ENCODE data around the gene GRM7. TPM values are rescaled to one million over a fixed set of nuclear protein-coding genes. Genes with fewer than 3 reads are reported as not detected.
A peak's percentile ranks its signal among the peaks of the same experiment; 100 is the strongest.

Gene GRM7
- total RNA-seq, 6 donors from 2014 or later = 0.46 to 8.6 TPM; not detected in 4

GRCh38 chr3:7285505-7285904 is 424.6 kb downstream of the GRM7 start:
- no peaks in the 10 kb centered on the region for H3K9me3 ChIP-seq
- peak in 1 of 2 donors; percentile 35 for ATAC-seq (ENCODE audit: low FRiP score in 2 of 2)
- no peak for DNase-seq
- H3K27ac ChIP-seq = no peak overlapping the region
- H3K36me3 ChIP-seq = no peaks in the 10 kb centered on the region
- no peaks in the 10 kb centered on the region for H3K27me3 ChIP-seq
- WGBS, 2 donors = 45 to 51% methylated on average over 3 of the region's 3 CpGs
- H3K4me1 ChIP-seq = no peaks in the 10 kb centered on the region
- H3K4me3 ChIP-seq = no peak overlapping the region
- TF ChIP-seq CTCF (IDR thresholded peaks at IDR 0.05) = peak in 4 of 6 experiments; percentile 10 to 42 (median 28)
- no peak for TF ChIP-seq POLR2A (IDR thresholded peaks at IDR 0.05)
- TF ChIP-seq POLR2AphosphoS5 (IDR thresholded peaks at IDR 0.05) = no peak
- TF ChIP-seq EP300 (IDR thresholded peaks at IDR 0.05) = no peak

GRCh38 chr3:7288133-7288532 is 427.2 kb downstream of the GRM7 start:
- Histone ChIP-seq H3K36me3 (no peaks in the 10 kb centered on the region), H3K4me1 (peaks cover 0 to 8% (median 2%) of the 10 kb centered on the region in 4 donors), H3K4me3 (no peak overlapping the region), H3K27ac (no peak overlapping the region), H3K27me3 (no peaks in the 10 kb centered on the region), H3K9me3 (no peaks in the 10 kb centered on the region)
- WGBS, 2 donors = 74 to 88% methylated on average over 3 of the region's 3 CpGs
- ATAC-seq (ENCODE audit: low FRiP score in 2 of 2) = no peak
- TF ChIP-seq POLR2AphosphoS5 (IDR thresholded peaks at IDR 0.05) (no peak), POLR2A (IDR thresholded peaks at IDR 0.05) (no peak), CTCF (IDR thresholded peaks at IDR 0.05) (no peak), EP300 (IDR thresholded peaks at IDR 0.05) (no peak)
- no peak for DNase-seq

DNA sequence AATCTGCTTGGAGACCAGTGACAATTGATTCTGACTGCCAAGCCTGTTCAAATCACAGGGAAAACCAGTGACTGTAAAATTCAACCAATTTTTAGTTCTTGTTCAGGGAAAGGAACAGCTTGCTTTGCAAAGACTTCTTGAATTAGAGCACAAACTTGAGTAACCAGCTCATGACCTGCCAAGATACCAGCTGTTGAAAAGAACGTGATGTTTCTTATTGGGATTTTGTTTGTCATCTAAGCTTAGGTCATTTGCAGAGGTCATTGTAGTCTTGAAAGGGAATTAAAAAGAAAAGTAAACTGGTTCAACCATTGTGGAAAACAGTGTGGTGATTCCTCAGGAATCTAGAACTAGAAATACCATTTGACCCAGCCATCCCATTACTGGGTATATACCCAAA is 428.2 kb downstream of the GRM7 start:
- Histone ChIP-seq H3K9me3 (no peaks in the 10 kb centered on the region), H3K4me1 (peaks cover 0 to 8% (median 2%) of the 10 kb centered on the region in 4 donors), H3K27me3 (no peaks in the 10 kb centered on the region), H3K4me3 (no peak overlapping the region), H3K36me3 (no peaks in the 10 kb centered on the region), H3K27ac (no peak overlapping the region)
- DNase-seq = no peak
- TF ChIP-seq EP300 (IDR thresholded peaks at IDR 0.05) (no peak), POLR2AphosphoS5 (IDR thresholded peaks at IDR 0.05) (no peak)
- no peak for ATAC-seq (ENCODE audit: low FRiP score in 2 of 2)
- 65 to 83% methylated on average over 1 of the region's 1 CpG for WGBS, 2 donors

DNA sequence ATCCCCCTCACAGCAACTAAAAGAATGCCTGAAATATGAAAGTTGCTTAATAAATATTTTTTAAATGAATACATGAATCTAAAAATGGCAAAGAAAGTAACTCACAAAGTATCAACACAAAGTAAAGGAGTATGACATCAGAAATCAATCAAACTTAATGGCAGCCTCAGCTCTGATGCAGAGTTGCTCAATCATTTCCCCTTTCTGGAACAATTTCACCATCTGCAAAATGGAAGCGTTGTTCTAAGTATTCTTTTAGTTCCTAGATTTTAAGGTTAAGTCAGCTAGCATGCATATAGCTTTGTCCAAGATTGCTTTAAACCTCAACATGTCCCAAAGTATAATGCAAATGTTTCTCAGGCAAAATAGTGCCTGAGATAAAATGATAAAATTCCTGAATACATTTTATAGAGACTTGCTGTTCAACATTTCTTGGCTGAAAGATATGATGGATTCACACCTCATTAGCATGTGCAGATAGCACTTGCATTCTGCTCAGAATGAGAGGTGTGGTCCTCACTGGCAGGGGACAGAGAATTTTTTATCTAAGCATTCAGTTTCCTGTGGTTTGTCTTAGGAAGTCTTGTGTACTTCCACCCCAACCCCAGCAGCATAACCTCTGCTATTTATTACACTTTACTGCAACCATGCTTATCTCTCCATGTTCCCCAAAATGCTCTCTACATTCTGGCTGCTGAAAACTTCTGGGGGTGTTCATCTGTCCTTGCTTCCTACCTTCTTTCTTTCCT is 429.3 kb downstream of the GRM7 start:
- Histone ChIP-seq H3K4me3 (no peak overlapping the region), H3K27ac (peak overlapping the region in 2 of 4 donors; percentile 26 to 46), H3K27me3 (no peaks in the 10 kb centered on the region), H3K36me3 (no peaks in the 10 kb centered on the region), H3K4me1 (peaks cover 0 to 8% (median 2%) of the 10 kb centered on the region in 4 donors), H3K9me3 (no peaks in the 10 kb centered on the region)
- WGBS, 2 donors = 26 to 34% methylated on average over 1 of the region's 1 CpG
- no peak for DNase-seq
- no peak for ATAC-seq (ENCODE audit: low FRiP score in 2 of 2)
- TF ChIP-seq CTCF (IDR thresholded peaks at IDR 0.05) = no peak
- no peak for TF ChIP-seq POLR2AphosphoS5 (IDR thresholded peaks at IDR 0.05)
- no peak for TF ChIP-seq POLR2A (IDR thresholded peaks at IDR 0.05)
- TF ChIP-seq EP300 (IDR thresholded peaks at IDR 0.05) = no peak

- H3K4me3 ChIP-seq = no peak overlapping the region
- no peak for TF ChIP-seq CTCF (IDR thresholded peaks at IDR 0.05)
- no peak for TF ChIP-seq POLR2A (IDR thresholded peaks at IDR 0.05)
- TF ChIP-seq EP300 (IDR thresholded peaks at IDR 0.05) = no peak
- no peak for TF ChIP-seq POLR2AphosphoS5 (IDR thresholded peaks at IDR 0.05)
- H3K27me3 ChIP-seq = no peaks in the 10 kb centered on the region
- no peak overlapping the region for H3K27ac ChIP-seq
- H3K4me1 ChIP-seq = peaks cover 0 to 8% (median 2%) of the 10 kb centered on the region in 4 donors
- 97 to 98% methylated on average over 2 of the region's 2 CpGs for WGBS, 2 donors
- no peaks in the 10 kb centered on the region for H3K9me3 ChIP-seq
- ATAC-seq (ENCODE audit: low FRiP score in 2 of 2) (no peak), DNase-seq (no peak)
- no peaks in the 10 kb centered on the region for H3K36me3 ChIP-seq
Observed at GRCh38 chr3:7292362-7292761, 431.4 kb downstream of the GRM7 start.
